Uterus (tissue), 4 donors: ENCODE results near the gene RFX4. TPM values are rescaled to one million over a fixed set of nuclear protein-coding genes. Genes with fewer than 3 reads are reported as not detected.

Experiments used
- DNase-seq, 2 donors: peaks; one replicate each; pipeline ENCODE4 v3.0.0-alpha.2; 2019 to 2020
- H3K27ac ChIP-seq, 2 donors: fragments of 200-600 bp; sonication (generic); 1 replicate in 1 of 2; 2 replicates in 1 of 2; pipeline ENCODE4 v1.5.1; 2016 to 2018
- H3K27me3 ChIP-seq, 2 donors: fragments of 200-600 bp; sonication (generic); one replicate each; pipeline ENCODE4 v1.5.1; 2018 to 2019; ENCODE audit warnings: control low read depth in 1 of 2
- H3K36me3 ChIP-seq, 2 donors: fragments of 200-600 bp; sonication (generic); one replicate each; pipeline ENCODE4 v1.5.1; 2019; ENCODE audit warnings: control low read depth in 1 of 2
- H3K4me1 ChIP-seq, 2 donors: fragments of 200-600 bp; sonication (generic); one replicate each; pipeline ENCODE4 v1.5.1; 2018 to 2019; ENCODE audit warnings: control low read depth in 1 of 2
- H3K4me3 ChIP-seq, 2 donors: fragments of 200-600 bp; sonication (generic); 1 replicate in 1 of 2; 2 replicates in 1 of 2; pipeline ENCODE4 v1.5.1; 2018 to 2019; ENCODE audit warnings: mild to moderate bottlenecking in 1 of 2
- H3K9me3 ChIP-seq, 2 donors: fragments of 200-600 bp; sonication (generic); one replicate each; pipeline ENCODE4 v1.5.1; 2019; ENCODE audit warnings: control low read depth in 1 of 2
- POLR2A ChIP-seq, 2 donors: fragments of 450-650 bp; IDR thresholded peaks; one replicate each; pipeline ENCODE4 v1.6.1; 2016; ENCODE audit warnings: antibody characterized with exemption in 2 of 2, mild to moderate bottlenecking in 1 of 2, moderate library complexity in 1 of 2
- intact Hi-C: fragments of 100-400 bp; cut with DNase I; formaldehyde crosslinking; loops from one replicate; pipeline ENCODE4 v1.15.1; 2023; ENCODE audit warnings: low total_unique reads
- total RNA-seq, 4 donors: library from RNA; depleted of rRNA in 3 of 4; stranded (reverse); fragments of >200 nt in 3 of 4; gene quantifications; one replicate each; pipeline versions ENCODE4 v1.1.0 to v1.2.4, GENCODE V29; 2014 to 2023
- TF ChIP-seq, protein P1 (sequence below), 4 experiments: fragments of 200-600 bp in 2 of 4; fragments of 450-650 bp in 2 of 4; sonication (generic) in 2 of 4; IDR thresholded peaks; one replicate each; pipeline ENCODE4 v1.5.1; 2016 to 2019; ENCODE audit warnings: antibody characterized with exemption in 4 of 4, mild to moderate bottlenecking in 2 of 4, moderate library complexity in 1 of 4
- donor health status: DM: yes; HTN: yes; CAD: no.

RFX4 gene
- total RNA-seq, 4 donors from 2014 or later = not detected

DNA sequence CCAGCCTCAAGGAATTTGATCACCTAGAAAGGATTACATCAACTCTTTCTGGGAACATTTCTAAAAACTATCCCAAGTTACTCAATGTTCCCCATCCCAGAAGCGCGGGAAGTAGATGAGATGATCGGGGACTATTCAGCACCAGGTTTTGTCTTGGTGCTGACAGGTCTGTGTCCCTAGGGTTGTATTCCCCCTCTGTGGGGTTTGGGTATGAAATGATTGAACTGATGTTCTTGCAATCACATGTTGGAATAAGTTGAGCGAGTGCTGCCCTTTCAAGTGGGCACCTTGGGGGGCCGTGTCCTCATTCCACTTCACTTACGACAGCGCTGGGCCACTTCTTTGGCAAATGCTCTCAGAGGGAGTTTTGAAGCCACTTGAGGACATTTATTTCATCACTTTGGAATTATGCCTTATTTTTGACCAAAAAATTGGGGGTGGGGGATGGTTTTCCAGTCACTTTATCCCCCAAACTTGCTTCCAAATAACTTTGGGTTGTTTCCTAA lies 69.8 kb downstream of the RFX4 start:
- Histone ChIP-seq H3K4me3 (no peak overlapping the region), H3K36me3 (no peaks in the 10 kb centered on the region), H3K4me1 (no peaks in the 10 kb centered on the region), H3K27me3 (no peaks in the 10 kb centered on the region), H3K27ac (no peak overlapping the region), H3K9me3 (no peaks in the 10 kb centered on the region)
- intact Hi-C loops = no loop called here
- DNase-seq = no peak
- TF ChIP-seq POLR2A (IDR thresholded peaks at IDR 0.05) = no peak
- TF ChIP-seq, protein P1, sequence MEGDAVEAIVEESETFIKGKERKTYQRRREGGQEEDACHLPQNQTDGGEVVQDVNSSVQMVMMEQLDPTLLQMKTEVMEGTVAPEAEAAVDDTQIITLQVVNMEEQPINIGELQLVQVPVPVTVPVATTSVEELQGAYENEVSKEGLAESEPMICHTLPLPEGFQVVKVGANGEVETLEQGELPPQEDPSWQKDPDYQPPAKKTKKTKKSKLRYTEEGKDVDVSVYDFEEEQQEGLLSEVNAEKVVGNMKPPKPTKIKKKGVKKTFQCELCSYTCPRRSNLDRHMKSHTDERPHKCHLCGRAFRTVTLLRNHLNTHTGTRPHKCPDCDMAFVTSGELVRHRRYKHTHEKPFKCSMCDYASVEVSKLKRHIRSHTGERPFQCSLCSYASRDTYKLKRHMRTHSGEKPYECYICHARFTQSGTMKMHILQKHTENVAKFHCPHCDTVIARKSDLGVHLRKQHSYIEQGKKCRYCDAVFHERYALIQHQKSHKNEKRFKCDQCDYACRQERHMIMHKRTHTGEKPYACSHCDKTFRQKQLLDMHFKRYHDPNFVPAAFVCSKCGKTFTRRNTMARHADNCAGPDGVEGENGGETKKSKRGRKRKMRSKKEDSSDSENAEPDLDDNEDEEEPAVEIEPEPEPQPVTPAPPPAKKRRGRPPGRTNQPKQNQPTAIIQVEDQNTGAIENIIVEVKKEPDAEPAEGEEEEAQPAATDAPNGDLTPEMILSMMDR (IDR thresholded peaks at IDR 0.05) = no peak

DNA sequence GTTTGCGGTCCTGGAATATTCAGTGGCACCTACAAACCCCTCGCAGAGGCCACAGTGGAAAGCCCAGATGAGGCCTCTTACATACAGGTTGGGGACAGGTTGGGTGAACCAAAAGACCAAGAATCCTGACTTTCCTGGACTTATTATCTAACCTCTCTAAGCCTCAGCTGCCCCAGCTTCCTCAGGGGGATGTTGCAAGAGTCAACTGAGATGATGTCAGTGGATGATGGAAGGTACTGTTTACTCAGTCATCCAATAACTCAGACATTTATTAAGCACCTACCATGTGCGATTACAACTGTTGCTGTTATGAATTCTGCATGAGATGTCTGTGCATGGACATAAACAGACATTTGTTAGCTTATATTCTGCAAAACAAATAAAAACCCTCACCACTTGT lies 72.8 kb downstream of the RFX4 start:
- Histone ChIP-seq H3K4me1 (no peaks in the 10 kb centered on the region), H3K27me3 (no peaks in the 10 kb centered on the region), H3K36me3 (no peaks in the 10 kb centered on the region), H3K9me3 (no peaks in the 10 kb centered on the region), H3K4me3 (no peak overlapping the region), H3K27ac (no peak overlapping the region)
- TF ChIP-seq POLR2A (IDR thresholded peaks at IDR 0.05) = no peak
- TF ChIP-seq, protein P1 (IDR thresholded peaks at IDR 0.05) = no peak
- intact Hi-C loops = no loop called here
- no peak for DNase-seq

DNA sequence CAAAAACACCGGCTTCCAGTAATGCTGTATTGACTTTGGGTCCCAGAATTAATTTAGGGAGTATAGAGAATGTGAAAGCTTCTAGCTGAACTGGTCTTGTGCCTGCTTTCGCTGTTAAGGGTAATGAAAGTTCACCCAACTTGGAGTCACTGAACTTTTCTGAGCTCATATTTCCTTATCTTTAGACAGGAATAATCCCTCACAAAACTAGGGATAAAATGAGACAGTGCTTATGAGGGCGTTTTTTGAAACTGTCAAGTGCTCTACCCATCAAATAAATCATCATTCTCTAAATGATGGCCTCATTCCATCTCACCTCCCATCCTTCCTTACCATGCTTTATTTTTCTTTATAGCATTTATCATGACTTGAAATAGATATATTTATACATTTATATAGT lies 74.7 kb downstream of the RFX4 start:
- H3K36me3 ChIP-seq = no peaks in the 10 kb centered on the region
- no peak overlapping the region for H3K27ac ChIP-seq
- no peak overlapping the region for H3K4me3 ChIP-seq
- intact Hi-C loops = no loop called here
- DNase-seq = no peak
- TF ChIP-seq, protein P1 (IDR thresholded peaks at IDR 0.05) = no peak
- no peak for TF ChIP-seq POLR2A (IDR thresholded peaks at IDR 0.05)
- no peaks in the 10 kb centered on the region for H3K4me1 ChIP-seq
- H3K9me3 ChIP-seq = peaks cover 0 to 6% of the 10 kb centered on the region in 2 donors
- H3K27me3 ChIP-seq = no peaks in the 10 kb centered on the region

DNA sequence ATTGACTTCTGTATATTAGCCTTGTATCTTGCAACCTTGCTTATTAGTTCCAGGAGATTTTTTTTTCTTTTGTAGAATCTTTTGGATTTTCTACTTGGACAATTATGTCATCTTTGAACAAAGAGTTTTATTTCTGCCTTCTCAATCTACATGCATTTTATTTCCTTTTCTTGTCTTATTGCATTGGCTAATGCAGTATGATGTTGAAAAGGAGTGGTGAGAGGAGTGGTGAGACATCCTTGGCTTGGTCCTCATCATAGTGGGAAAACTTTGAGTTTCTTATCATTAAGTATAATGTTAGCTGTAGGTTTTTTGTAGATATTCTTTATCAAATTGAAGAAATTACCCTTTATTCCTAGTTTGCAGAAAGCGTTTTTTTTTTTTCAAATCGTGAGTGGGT lies 80.6 kb downstream of the RFX4 start:
- Histone ChIP-seq H3K36me3 (no peaks in the 10 kb centered on the region), H3K27ac (no peak overlapping the region), H3K9me3 (peaks cover 0 to 11% of the 10 kb centered on the region in 2 donors), H3K27me3 (no peaks in the 10 kb centered on the region), H3K4me1 (no peaks in the 10 kb centered on the region), H3K4me3 (no peak overlapping the region)
- intact Hi-C loops = no loop called here
- TF ChIP-seq, protein P1 (IDR thresholded peaks at IDR 0.05) = no peak
- TF ChIP-seq POLR2A (IDR thresholded peaks at IDR 0.05) = no peak
- DNase-seq = no peak

DNA sequence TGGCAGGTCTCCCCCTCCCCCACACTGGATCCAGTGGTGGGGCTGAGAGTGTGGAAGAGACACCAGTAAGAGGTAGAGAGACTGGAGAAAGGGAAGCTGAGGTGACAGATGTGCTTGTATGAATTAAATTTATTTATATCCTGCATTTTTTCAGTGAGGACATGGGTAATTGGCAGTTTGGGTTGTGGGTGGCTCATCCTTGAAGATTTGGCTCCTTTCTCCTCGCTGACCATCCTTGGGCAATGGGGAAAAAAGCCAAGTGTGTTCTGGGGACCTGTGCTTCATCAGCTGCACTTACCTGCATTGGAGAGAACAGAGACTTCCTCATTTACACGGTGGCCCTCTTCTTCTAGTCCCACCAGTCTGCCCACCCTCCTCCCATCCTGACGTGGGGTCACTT lies 86.4 kb downstream of the RFX4 start:
- Histone ChIP-seq H3K36me3 (no peaks in the 10 kb centered on the region), H3K4me3 (no peak overlapping the region), H3K9me3 (no peaks in the 10 kb centered on the region), H3K27me3 (no peaks in the 10 kb centered on the region), H3K27ac (no peak overlapping the region), H3K4me1 (no peaks in the 10 kb centered on the region)
- DNase-seq = no peak
- intact Hi-C loops = no loop called here
- TF ChIP-seq POLR2A (IDR thresholded peaks at IDR 0.05) = no peak
- TF ChIP-seq, protein P1 (IDR thresholded peaks at IDR 0.05) = no peak
